ENCODE results near the gene FANK1. TPM values are rescaled to one million over a fixed set of nuclear protein-coding genes. Genes with fewer than 3 reads are reported as not detected.

The FANK1 gene
- polyA plus RNA-seq, 1 donor from 2014 or later = 3.1 TPM

DNA sequence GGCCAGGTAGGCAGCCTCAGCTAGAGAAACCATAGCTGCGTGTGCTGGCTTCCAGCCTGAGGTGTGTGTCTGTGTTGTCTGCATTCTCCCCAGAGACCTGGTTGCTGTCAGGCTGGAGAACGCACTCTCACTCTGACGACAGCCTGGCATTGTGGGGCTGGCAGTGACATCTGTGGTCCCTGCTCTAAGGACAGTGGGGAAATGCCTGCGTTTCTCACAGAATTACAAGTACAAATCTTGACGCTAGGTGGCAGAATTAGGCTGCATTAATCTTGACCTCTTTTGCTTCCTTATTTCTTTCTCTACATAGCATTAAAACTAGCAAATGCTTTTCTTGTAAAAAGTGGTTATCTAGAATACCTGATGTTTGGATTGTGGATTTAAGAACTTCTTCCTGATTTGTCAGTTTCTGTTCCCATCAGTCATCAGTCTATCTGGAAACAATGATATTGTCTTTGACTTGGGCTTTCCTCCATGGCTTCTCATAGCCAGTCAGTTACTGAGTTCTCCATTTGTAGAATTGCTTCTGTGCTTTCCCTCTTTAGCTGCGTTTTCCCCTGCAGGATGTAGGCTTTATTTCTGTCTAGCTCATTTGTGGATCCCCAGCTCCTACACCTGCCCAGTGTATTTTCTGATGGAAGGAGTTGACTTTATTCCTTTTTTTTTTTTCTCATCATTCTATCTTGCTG, 86.0 kb downstream of the FANK1 start:
- no peak overlapping the region for H3K4me2 ChIP-seq (ENCODE audit: low read length)
- TF ChIP-seq RAD21 (conservative IDR thresholded peaks at IDR 0.05) (peak; percentile 97), SMC3 (conservative IDR thresholded peaks at IDR 0.05; ENCODE audit: poor library complexity) (peak; percentile 98), EP300 (conservative IDR thresholded peaks at IDR 0.05; ENCODE audit: poor library complexity, severe bottlenecking) (peak; percentile 49), TAF1 (IDR thresholded peaks at IDR 0.05; ENCODE audit: low read depth) (no peak), POLR2AphosphoS5 (IDR thresholded peaks at IDR 0.05) (no peak)
- TF ChIP-seq, protein P1, sequence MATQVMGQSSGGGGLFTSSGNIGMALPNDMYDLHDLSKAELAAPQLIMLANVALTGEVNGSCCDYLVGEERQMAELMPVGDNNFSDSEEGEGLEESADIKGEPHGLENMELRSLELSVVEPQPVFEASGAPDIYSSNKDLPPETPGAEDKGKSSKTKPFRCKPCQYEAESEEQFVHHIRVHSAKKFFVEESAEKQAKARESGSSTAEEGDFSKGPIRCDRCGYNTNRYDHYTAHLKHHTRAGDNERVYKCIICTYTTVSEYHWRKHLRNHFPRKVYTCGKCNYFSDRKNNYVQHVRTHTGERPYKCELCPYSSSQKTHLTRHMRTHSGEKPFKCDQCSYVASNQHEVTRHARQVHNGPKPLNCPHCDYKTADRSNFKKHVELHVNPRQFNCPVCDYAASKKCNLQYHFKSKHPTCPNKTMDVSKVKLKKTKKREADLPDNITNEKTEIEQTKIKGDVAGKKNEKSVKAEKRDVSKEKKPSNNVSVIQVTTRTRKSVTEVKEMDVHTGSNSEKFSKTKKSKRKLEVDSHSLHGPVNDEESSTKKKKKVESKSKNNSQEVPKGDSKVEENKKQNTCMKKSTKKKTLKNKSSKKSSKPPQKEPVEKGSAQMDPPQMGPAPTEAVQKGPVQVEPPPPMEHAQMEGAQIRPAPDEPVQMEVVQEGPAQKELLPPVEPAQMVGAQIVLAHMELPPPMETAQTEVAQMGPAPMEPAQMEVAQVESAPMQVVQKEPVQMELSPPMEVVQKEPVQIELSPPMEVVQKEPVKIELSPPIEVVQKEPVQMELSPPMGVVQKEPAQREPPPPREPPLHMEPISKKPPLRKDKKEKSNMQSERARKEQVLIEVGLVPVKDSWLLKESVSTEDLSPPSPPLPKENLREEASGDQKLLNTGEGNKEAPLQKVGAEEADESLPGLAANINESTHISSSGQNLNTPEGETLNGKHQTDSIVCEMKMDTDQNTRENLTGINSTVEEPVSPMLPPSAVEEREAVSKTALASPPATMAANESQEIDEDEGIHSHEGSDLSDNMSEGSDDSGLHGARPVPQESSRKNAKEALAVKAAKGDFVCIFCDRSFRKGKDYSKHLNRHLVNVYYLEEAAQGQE (IDR thresholded peaks at IDR 0.05; ENCODE audit: borderline replicate concordance) = no peak
- TF ChIP-seq, protein P2, sequence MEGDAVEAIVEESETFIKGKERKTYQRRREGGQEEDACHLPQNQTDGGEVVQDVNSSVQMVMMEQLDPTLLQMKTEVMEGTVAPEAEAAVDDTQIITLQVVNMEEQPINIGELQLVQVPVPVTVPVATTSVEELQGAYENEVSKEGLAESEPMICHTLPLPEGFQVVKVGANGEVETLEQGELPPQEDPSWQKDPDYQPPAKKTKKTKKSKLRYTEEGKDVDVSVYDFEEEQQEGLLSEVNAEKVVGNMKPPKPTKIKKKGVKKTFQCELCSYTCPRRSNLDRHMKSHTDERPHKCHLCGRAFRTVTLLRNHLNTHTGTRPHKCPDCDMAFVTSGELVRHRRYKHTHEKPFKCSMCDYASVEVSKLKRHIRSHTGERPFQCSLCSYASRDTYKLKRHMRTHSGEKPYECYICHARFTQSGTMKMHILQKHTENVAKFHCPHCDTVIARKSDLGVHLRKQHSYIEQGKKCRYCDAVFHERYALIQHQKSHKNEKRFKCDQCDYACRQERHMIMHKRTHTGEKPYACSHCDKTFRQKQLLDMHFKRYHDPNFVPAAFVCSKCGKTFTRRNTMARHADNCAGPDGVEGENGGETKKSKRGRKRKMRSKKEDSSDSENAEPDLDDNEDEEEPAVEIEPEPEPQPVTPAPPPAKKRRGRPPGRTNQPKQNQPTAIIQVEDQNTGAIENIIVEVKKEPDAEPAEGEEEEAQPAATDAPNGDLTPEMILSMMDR (IDR thresholded peaks at IDR 0.05; ENCODE audit: poor library complexity, severe bottlenecking) = peak; percentile 94

DNA sequence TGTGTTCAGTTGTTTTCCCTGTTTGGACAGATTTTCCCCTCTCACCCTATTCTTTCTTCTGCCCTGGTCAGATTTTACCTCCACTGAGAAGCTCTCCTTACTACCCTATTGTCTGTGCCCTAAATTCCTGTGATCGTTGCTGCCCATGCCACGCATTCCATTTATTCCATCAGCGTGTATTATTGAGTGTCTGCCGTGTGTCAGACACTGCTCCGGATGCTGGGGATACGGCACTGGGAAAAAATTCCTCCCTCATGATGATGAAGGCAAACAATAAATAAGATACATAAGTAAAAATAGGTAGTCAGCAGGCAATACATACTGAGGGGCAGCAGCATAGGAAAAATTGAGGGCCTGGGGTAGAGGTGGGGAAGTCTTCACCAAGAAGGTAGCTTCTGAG, 86.8 kb downstream of the FANK1 start:
- no peaks in the 10 kb centered on the region for H3K79me2 ChIP-seq (replicated peaks; ENCODE audit: insufficient read depth, low read length)
- H3F3A ChIP-seq (ENCODE audit: insufficient read depth, low read length, poor library complexity, severe bottlenecking) = no peaks in the 10 kb centered on the region
- H4K20me1 ChIP-seq (ENCODE audit: insufficient read depth) = no peaks in the 10 kb centered on the region
- no peaks in the 10 kb centered on the region for H3K27me3 ChIP-seq (ENCODE audit: insufficient read depth, low read depth, low read length)
- no peak overlapping the region for H3K9ac ChIP-seq (ENCODE audit: low read length)
- H3K4me3 ChIP-seq (ENCODE audit: low read length) = no peak overlapping the region
- no peaks in the 10 kb centered on the region for H3K9me3 ChIP-seq (ENCODE audit: low read length)
- no peak overlapping the region for H3K4me2 ChIP-seq (ENCODE audit: low read length)
- no peaks in the 10 kb centered on the region for H3K36me3 ChIP-seq (ENCODE audit: insufficient read depth, low read length)
- no peak overlapping the region for H2AFZ ChIP-seq (ENCODE audit: low read depth, low read length)
- no peaks in the 10 kb centered on the region for H3K9me2 ChIP-seq (ENCODE audit: insufficient read depth, low read length)
- no peak for TF ChIP-seq RAD21 (conservative IDR thresholded peaks at IDR 0.05)
- H3K27ac ChIP-seq (ENCODE audit: low read length) = no peak overlapping the region

More for the DNA sequence above, 86.0 kb downstream of the FANK1 start:
- Histone ChIP-seq H3F3A (ENCODE audit: insufficient read depth, low read length, poor library complexity, severe bottlenecking) (no peaks in the 10 kb centered on the region), H3K9ac (ENCODE audit: low read length) (no peak overlapping the region), H4K20me1 (ENCODE audit: insufficient read depth) (no peaks in the 10 kb centered on the region), H3K36me3 (ENCODE audit: insufficient read depth, low read length) (no peaks in the 10 kb centered on the region), H3K9me3 (ENCODE audit: low read length) (no peaks in the 10 kb centered on the region), H3K79me2 (replicated peaks; ENCODE audit: insufficient read depth, low read length) (no peaks in the 10 kb centered on the region), H3K27ac (ENCODE audit: low read length) (no peak overlapping the region), H3K9me2 (ENCODE audit: insufficient read depth, low read length) (no peaks in the 10 kb centered on the region), H3K4me3 (ENCODE audit: low read length) (no peak overlapping the region), H2AFZ (ENCODE audit: low read depth, low read length) (no peak overlapping the region), H3K27me3 (ENCODE audit: insufficient read depth, low read depth, low read length) (no peaks in the 10 kb centered on the region)

DNA sequence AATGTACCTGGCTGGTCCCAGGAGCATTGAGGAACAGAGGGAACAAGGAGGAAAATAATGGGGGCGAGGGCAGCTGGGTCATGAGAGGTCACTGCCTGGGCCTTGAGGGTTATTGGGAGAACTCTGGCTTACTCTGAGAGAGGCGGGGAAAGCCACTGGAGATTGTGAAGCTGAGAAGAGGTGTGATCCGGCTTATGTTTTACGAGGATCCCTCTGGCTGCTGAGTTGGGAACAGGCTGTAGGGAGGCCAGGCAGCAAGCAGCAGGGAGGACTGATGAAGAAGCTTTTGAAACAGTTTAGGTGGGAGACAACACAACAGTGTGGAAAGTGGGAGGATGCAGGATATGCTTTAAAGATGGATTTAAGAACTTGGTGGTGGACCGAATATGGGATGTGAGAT, 87.3 kb downstream of the FANK1 start:
- H3K36me3 ChIP-seq (ENCODE audit: insufficient read depth, low read length) = no peaks in the 10 kb centered on the region
- H3K79me2 ChIP-seq (replicated peaks; ENCODE audit: insufficient read depth, low read length) = no peaks in the 10 kb centered on the region
- no peak for TF ChIP-seq EP300 (conservative IDR thresholded peaks at IDR 0.05; ENCODE audit: poor library complexity, severe bottlenecking)
- TF ChIP-seq, protein P2 (IDR thresholded peaks at IDR 0.05; ENCODE audit: poor library complexity, severe bottlenecking) = no peak
- no peak for TF ChIP-seq RAD21 (conservative IDR thresholded peaks at IDR 0.05)
- no peak for TF ChIP-seq EZH2 (IDR thresholded peaks at IDR 0.05; ENCODE audit: borderline replicate concordance, insufficient read depth, low read length, poor library complexity, severe bottlenecking)
- TF ChIP-seq POLR2AphosphoS5 (IDR thresholded peaks at IDR 0.05) = no peak
- no peak for TF ChIP-seq TAF1 (IDR thresholded peaks at IDR 0.05; ENCODE audit: low read depth)
- TF ChIP-seq SMC3 (conservative IDR thresholded peaks at IDR 0.05; ENCODE audit: poor library complexity) = no peak
- TF ChIP-seq, protein P1 (IDR thresholded peaks at IDR 0.05; ENCODE audit: borderline replicate concordance) = no peak
- no peaks in the 10 kb centered on the region for H3K9me2 ChIP-seq (ENCODE audit: insufficient read depth, low read length)
- H3K9me3 ChIP-seq (ENCODE audit: low read length) = no peaks in the 10 kb centered on the region
- H3K4me3 ChIP-seq (ENCODE audit: low read length) = no peak overlapping the region
- no peaks in the 10 kb centered on the region for H4K20me1 ChIP-seq (ENCODE audit: insufficient read depth)
- no peak overlapping the region for H2AFZ ChIP-seq (ENCODE audit: low read depth, low read length)
- H3K27me3 ChIP-seq (ENCODE audit: insufficient read depth, low read depth, low read length) = no peaks in the 10 kb centered on the region
- H3F3A ChIP-seq (ENCODE audit: insufficient read depth, low read length, poor library complexity, severe bottlenecking) = no peaks in the 10 kb centered on the region
- H3K27ac ChIP-seq (ENCODE audit: low read length) = no peak overlapping the region
- H3K4me2 ChIP-seq (ENCODE audit: low read length) = no peak overlapping the region
- no peak overlapping the region for H3K9ac ChIP-seq (ENCODE audit: low read length)

All from neural cell (in vitro differentiated cells).